ENCODE results near the gene CYSLTR2. TPM values are rescaled to one million over a fixed set of nuclear protein-coding genes. Genes with fewer than 3 reads are reported as not detected.

CYSLTR2 gene, protein sequence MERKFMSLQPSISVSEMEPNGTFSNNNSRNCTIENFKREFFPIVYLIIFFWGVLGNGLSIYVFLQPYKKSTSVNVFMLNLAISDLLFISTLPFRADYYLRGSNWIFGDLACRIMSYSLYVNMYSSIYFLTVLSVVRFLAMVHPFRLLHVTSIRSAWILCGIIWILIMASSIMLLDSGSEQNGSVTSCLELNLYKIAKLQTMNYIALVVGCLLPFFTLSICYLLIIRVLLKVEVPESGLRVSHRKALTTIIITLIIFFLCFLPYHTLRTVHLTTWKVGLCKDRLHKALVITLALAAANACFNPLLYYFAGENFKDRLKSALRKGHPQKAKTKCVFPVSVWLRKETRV
- total RNA-seq, result 0.17 and 1.5 TPM in 2 replicates

DNA sequence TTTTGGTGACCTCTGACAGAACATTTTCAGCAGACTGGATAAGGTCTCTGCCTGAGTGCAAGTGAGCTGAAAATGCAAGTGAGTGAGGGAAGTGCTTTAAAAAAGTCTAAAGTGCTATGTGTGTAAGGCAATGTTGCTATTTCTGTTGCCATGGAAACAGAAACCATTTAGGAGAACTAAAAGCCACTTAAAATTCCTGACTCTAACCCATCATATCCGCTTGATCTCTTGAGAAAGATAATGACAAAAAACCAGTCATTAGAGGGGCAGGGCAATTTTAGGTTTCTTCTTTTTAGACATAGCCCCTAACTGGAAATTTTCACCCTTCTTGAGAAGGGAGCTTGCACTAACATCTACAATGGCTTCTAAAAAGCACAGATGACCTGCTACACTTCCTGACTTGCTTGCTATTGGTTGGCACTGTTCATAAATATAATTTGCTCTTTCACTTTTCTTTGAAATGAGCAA lies at the start of gene CYSLTR2:
Gene CYSLTR2 (plus strand): TSS at position 458 of the 468 bp plus-strand sequence. CDS start 52,889 bp downstream, outside the sequence.

Other genes with a start within 250 kb of the CYSLTR2 start
- gene LPAR6, start 240.8 kb upstream of the CYSLTR2 start, total RNA-seq, result 7.9 and 14.3 TPM in 2 replicates
- 9.1 and 13.6 TPM in 2 replicates for gene RCBTB2, start 120.8 kb upstream of the CYSLTR2 start, total RNA-seq